ENCODE data around the gene DYNLT3.

Gene DYNLT3

GRCh38 chrX:37844622-37845021 lies 2.7 kb downstream of the DYNLT3 start:
- no peak for DNase-seq (ENCODE audit: low spot score)

- DNase-seq (ENCODE audit: low spot score), result no peak
Observed at GRCh38 chrX:37840931-37841330, 6.4 kb downstream of the DYNLT3 start.

- no peak for DNase-seq (ENCODE audit: low spot score)
Observed at GRCh38 chrX:37834937-37835336, 12.4 kb downstream of the DYNLT3 start.

GRCh38 chrX:37830371-37830770 lies 17.0 kb downstream of the DYNLT3 start:
- DNase-seq (ENCODE audit: low spot score), result no peak

- DNase-seq (ENCODE audit: low spot score), result no peak
Observed at GRCh38 chrX:37829721-37830120, 17.6 kb downstream of the DYNLT3 start.

GRCh38 chrX:37825215-37825842 lies 22.0 kb downstream of the DYNLT3 start:
- peak; percentile 11 for DNase-seq (ENCODE audit: low spot score)

GRCh38 chrX:37824491-37825214 lies 22.7 kb downstream of the DYNLT3 start:
- DNase-seq (ENCODE audit: low spot score), result no peak

- no peak for DNase-seq (ENCODE audit: low spot score)
Observed at GRCh38 chrX:37820646-37821045, 26.7 kb downstream of the DYNLT3 start.

GRCh38 chrX:37818031-37818430 lies 29.3 kb downstream of the DYNLT3 start:
- DNase-seq (ENCODE audit: low spot score), result no peak

- no peak for DNase-seq (ENCODE audit: low spot score)
Observed at GRCh38 chrX:37817579-37817978, 29.8 kb downstream of the DYNLT3 start.

- DNase-seq (ENCODE audit: low spot score), result no peak
Observed at GRCh38 chrX:37817176-37817575, 30.2 kb downstream of the DYNLT3 start.

- DNase-seq (ENCODE audit: low spot score), result no peak
Observed at GRCh38 chrX:37816766-37817165, 30.6 kb downstream of the DYNLT3 start.

- DNase-seq (ENCODE audit: low spot score), result no peak
Observed at GRCh38 chrX:37815366-37815765, 32.0 kb downstream of the DYNLT3 start.

- no peak for DNase-seq (ENCODE audit: low spot score)
Observed at GRCh38 chrX:37813570-37813969, 33.8 kb downstream of the DYNLT3 start.

GRCh38 chrX:37812110-37812509 lies 35.3 kb downstream of the DYNLT3 start:
- DNase-seq (ENCODE audit: low spot score), result no peak

GRCh38 chrX:37809970-37810369 lies 37.4 kb downstream of the DYNLT3 start:
- no peak for DNase-seq (ENCODE audit: low spot score)

GRCh38 chrX:37803057-37803456 lies 44.3 kb downstream of the DYNLT3 start:
- no peak for DNase-seq (ENCODE audit: low spot score)

GRCh38 chrX:37802028-37802427 lies 45.3 kb downstream of the DYNLT3 start:
- no peak for DNase-seq (ENCODE audit: low spot score)

GRCh38 chrX:37800717-37801116 lies 46.7 kb downstream of the DYNLT3 start:
- DNase-seq (ENCODE audit: low spot score), result no peak

- no peak for DNase-seq (ENCODE audit: low spot score)
Observed at GRCh38 chrX:37799936-37800335, 47.4 kb downstream of the DYNLT3 start.

- DNase-seq (ENCODE audit: low spot score), result no peak
Observed at GRCh38 chrX:37796805-37797204, 50.6 kb downstream of the DYNLT3 start.

GRCh38 chrX:37796310-37796709 lies 51.1 kb downstream of the DYNLT3 start:
- DNase-seq (ENCODE audit: low spot score), result no peak

Data from SK-N-DZ (cell line).